ENCODE measurements around the gene SPECC1L. TPM values are rescaled to one million over a fixed set of nuclear protein-coding genes. Genes with fewer than 3 reads are reported as not detected.

Gene SPECC1L
- total RNA-seq, 1 donor from 2014 or later = 80.6 TPM

- peaks cover 32% of the 10 kb centered on the region for H3K4me1 Mint-ChIP-seq (ENCODE audit: unreplicated experiment)
- peaks cover 10% of the 10 kb centered on the region for H3K27me3 Mint-ChIP-seq (ENCODE audit: unreplicated experiment)
- no peak for TF ChIP-seq CTCF (IDR thresholded peaks at IDR 0.05; ENCODE audit: unreplicated experiment)
- H3K4me3 Mint-ChIP-seq (ENCODE audit: unreplicated experiment) = peak overlapping the region; percentile 1
- no peak overlapping the region for H3K27ac Mint-ChIP-seq (ENCODE audit: unreplicated experiment)
- no peaks in the 10 kb centered on the region for H3K9me3 Mint-ChIP-seq (ENCODE audit: unreplicated experiment)
- peaks cover 48% of the 10 kb centered on the region for H3K36me3 Mint-ChIP-seq (ENCODE audit: low read depth, unreplicated experiment)
- DNase-seq (ENCODE audit: low spot score) = no peak
Observed at GRCh38 chr22:24401931-24402367, 131.3 kb downstream of the SPECC1L start.

DNA sequence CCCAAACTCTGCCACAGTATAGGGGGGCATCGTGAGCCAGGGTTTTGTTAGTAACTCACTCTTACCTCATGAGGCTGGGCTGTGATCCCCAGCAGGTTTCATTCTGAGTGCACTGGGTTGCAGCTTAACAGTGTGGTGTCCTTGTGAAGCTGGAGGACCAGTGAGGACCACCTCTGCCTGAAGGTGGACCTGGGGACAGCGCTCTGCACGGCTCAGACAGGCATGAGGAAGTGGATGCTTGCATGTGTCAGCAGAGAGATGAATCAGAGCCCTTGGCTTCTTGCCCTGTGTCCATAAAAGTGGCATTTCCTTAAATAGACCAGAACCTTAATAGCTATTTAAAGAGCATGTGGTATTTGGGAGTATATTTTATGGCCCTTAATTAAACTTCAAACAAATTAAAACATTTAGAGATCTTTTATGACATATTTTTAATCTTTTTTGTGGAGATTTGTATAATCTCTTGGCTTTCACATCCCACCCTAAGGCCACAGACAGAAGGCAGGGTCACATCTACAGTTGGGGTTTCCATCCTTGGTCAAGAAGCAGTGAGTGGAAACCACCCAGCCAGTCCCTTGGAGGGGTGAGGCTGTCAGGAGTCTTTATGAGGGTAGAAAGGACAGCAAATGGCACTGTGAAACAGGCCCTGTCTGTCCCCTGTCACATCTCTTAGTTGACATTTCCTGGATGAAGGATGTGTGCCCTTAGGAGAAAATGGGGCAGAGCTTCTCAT, 132.0 kb downstream of the SPECC1L start:
- H3K36me3 Mint-ChIP-seq (ENCODE audit: low read depth, unreplicated experiment) = peaks cover 49% of the 10 kb centered on the region
- peaks cover 39% of the 10 kb centered on the region for H3K4me1 Mint-ChIP-seq (ENCODE audit: unreplicated experiment)
- no peak for DNase-seq (ENCODE audit: low spot score)
- H3K27ac Mint-ChIP-seq (ENCODE audit: unreplicated experiment) = no peak overlapping the region
- no peaks in the 10 kb centered on the region for H3K9me3 Mint-ChIP-seq (ENCODE audit: unreplicated experiment)
- peaks cover 10% of the 10 kb centered on the region for H3K27me3 Mint-ChIP-seq (ENCODE audit: unreplicated experiment)
- TF ChIP-seq CTCF (IDR thresholded peaks at IDR 0.05; ENCODE audit: unreplicated experiment) = no peak
- H3K4me3 Mint-ChIP-seq (ENCODE audit: unreplicated experiment) = peak overlapping the region; percentile 1

DNA sequence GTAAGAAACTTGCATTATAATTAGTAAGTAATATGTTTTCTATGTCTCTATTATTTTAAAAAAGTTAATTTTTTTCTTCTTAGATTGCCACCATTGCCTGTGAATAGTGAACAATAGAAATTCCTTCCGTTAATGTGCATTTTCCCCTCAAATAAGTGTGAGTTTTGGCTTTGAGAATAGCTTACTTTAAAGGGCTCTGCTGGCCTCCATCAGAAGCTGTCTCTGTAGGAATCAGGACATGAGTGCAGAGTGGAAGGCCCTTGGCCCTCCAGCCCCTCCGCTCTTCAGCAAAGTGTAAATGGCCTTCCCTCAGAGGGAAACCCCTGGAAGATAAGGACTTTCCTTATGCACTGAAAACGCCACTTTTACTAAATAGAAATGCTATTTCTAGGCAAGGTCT, 132.7 kb downstream of the SPECC1L start:
- no peak for TF ChIP-seq CTCF (IDR thresholded peaks at IDR 0.05; ENCODE audit: unreplicated experiment)
- Mint-ChIP-seq H3K4me1 (ENCODE audit: unreplicated experiment) (peaks cover 41% of the 10 kb centered on the region), H3K27me3 (ENCODE audit: unreplicated experiment) (peaks cover 6% of the 10 kb centered on the region), H3K36me3 (ENCODE audit: low read depth, unreplicated experiment) (peaks cover 49% of the 10 kb centered on the region), H3K4me3 (ENCODE audit: unreplicated experiment) (no peak overlapping the region), H3K9me3 (ENCODE audit: unreplicated experiment) (no peaks in the 10 kb centered on the region), H3K27ac (ENCODE audit: unreplicated experiment) (no peak overlapping the region)
- DNase-seq (ENCODE audit: low spot score) = no peak

DNA sequence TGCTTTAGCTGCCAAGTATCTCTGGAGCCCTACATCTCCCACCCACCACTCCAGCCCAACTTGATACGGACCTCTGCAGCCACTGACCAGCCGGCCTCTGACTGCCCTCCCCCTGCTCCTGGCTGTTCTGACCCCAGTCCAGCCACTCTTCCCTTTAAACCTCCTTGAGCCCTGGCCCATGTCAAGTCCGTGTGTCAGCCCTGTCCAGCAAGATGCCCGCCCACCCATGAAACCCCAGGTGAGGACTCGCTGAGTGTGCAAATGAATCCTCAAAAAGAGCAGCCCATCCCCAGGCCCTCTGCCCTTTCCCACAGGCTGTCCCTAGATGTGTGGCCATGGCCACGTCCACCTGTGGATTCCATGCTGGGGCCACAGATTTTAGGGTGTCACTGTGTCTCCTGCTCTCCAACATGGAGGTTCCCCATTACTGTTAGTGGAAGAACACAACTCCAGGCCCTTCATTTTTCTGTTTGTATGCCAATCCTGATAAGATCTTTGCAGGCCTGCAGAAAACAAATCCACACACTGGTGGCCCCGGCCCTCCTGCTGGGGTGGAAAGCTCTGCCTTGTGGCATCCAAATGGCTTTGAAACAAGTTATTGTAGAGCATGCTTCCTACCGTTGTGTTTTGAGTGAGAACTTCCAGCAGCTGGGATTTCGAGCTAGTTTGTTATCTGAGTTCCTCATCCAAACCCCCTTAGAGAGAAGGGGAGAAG, 134.1 kb downstream of the SPECC1L start:
- DNase-seq (ENCODE audit: low spot score) = no peak
- no peak for TF ChIP-seq CTCF (IDR thresholded peaks at IDR 0.05; ENCODE audit: unreplicated experiment)
- Mint-ChIP-seq H3K27ac (ENCODE audit: unreplicated experiment) (no peak overlapping the region), H3K27me3 (ENCODE audit: unreplicated experiment) (peaks cover 6% of the 10 kb centered on the region), H3K4me1 (ENCODE audit: unreplicated experiment) (peaks cover 45% of the 10 kb centered on the region), H3K4me3 (ENCODE audit: unreplicated experiment) (no peak overlapping the region), H3K36me3 (ENCODE audit: low read depth, unreplicated experiment) (peaks cover 52% of the 10 kb centered on the region), H3K9me3 (ENCODE audit: unreplicated experiment) (no peaks in the 10 kb centered on the region)

Data from endothelial cell (in vitro differentiated cells).